ENCODE results near the gene DCBLD2.

- TF ChIP-seq CTCF (conservative IDR thresholded peaks at IDR 0.05; ENCODE audit: low read depth, low read length) (no peak), RAD21 (IDR thresholded peaks at IDR 0.05; ENCODE audit: low read length) (no peak)
Observed at GRCh38 chr3:98920166-98920565, 18.7 kb upstream of the DCBLD2 start.
